ENCODE measurements around the gene GUCA2B.

Gene GUCA2B

DNA sequence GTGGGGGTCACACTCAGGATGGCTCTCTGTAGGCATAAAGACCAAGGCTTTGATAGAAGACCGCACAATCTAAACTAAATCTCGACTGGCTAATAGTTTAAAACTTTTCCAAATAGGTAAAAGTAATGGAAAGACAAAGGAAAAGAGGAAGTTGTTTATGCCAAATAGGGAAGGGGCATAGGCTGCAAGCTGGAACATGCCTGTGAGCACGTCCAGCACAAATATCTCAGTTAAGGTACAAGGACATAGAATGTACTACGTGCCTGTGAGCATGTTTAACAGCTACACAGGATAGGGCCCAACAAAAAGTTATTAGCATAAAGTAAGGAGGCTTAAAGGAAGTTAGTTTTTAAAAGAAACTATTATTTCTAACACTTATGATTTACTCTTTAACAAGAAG lies 38.9 kb downstream of the GUCA2B start:
- DNase-seq, result no peak

DNA sequence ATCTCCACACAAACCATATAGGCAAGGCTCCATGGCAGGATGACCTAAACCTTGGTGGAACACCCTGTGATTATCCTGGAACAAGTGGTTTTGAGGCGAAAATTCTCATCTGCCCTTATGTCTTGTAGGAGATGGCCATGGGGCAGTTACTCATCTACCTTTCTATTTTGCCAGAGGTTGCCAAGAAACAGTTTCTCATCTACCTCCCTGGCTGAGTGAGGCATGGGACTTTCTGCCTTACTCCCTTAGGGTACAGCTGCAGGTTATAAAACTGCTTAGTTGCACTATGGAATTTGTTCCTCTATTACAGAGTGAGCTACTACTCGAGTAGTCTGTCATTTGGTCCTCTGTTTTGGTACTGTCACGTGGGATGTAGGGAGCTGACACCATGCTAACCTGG lies 42.6 kb downstream of the GUCA2B start:
- no peak for DNase-seq

DNA sequence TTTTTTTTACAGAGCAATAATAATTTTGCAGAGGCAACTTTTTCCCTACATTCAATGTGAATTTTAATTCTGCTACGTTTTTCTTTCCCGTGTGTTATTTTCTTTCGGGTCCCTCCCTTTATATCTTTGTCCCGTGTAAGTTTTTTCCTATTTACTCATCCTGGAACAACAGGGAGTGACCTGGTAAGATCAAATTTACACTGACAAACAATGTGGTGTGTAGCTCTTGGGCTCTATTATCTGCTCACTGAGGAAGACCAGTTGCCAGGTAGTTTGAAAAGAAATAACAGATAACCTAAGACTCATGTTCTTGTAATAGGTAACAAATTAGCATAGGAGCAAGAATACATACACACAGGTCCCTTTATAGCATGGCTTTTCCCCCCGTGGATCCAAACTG lies 45.0 kb downstream of the GUCA2B start:
- no peak for DNase-seq

DNA sequence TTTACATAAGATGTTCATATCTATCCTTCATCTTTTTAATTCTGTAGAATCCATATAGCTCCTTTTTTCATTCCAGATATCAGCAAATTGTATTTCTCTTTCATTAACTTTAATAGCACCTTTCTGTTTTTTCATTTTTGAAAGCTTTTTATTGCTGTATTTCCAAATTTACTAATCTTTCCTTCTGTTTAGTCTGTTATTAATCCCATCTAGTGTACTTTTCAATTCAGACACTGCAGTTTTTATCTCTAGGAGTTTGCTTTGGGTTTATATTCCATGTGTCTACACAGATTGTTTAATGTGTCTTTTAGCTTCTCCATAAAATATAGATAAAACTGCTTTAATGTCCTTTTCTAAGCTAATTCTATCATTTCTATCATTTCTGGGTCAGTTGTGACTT lies 48.8 kb downstream of the GUCA2B start:
- no peak for DNase-seq

Measured in DMS79 treated with DMSO at 0.1 percent for 48 hours (cell line).